ENCODE results near the gene PIM3. TPM values are rescaled to one million over a fixed set of nuclear protein-coding genes. Genes with fewer than 3 reads are reported as not detected.
"Not testable (repeated sequence)": the region's sequence is repeated elsewhere in the genome, so short reads cannot be mapped to it uniquely, and the experiment has no call there.

PIM3 gene
- total and polyA plus RNA-seq, 9 donors: 13.6 to 21.6 (median 15.6) TPM

GRCh38 chr22:49976439-49977175 is 16.0 kb downstream of the PIM3 start:
- Histone ChIP-seq H3K27me3 (ENCODE audit: control insufficient read depth, insufficient read depth, low read length) (peaks cover 16% of the 10 kb centered on the region), H3K27ac (ENCODE audit: low read length) (no peak overlapping the region), H3K9me3 (replicated peaks; ENCODE audit: control insufficient read depth, low read depth, low read length) (peaks cover 4% of the 10 kb centered on the region), H3K36me3 (ENCODE audit: control insufficient read depth, insufficient read depth, low read length) (no peaks in the 10 kb centered on the region), H3K4me1 (ENCODE audit: control insufficient read depth, insufficient read depth, low read length) (peaks cover 2% of the 10 kb centered on the region), H3K4me3 (ENCODE audit: low read length) (no peak overlapping the region)
- no peak for DNase-seq
- WGBS (ENCODE audit: insufficient coverage): 32% methylated on average over 8 of the region's 15 CpGs

GRCh38 chr22:49977578-49977977 is 17.0 kb downstream of the PIM3 start:
- peaks cover 4% of the 10 kb centered on the region for H3K9me3 ChIP-seq (replicated peaks; ENCODE audit: control insufficient read depth, low read depth, low read length)
- no peaks in the 10 kb centered on the region for H3K4me1 ChIP-seq (ENCODE audit: control insufficient read depth, insufficient read depth, low read length)
- H3K4me3 ChIP-seq (ENCODE audit: low read length): no peak overlapping the region
- WGBS (ENCODE audit: insufficient coverage): 75% methylated on average over 5 of the region's 14 CpGs
- no peak for DNase-seq
- H3K27me3 ChIP-seq (ENCODE audit: control insufficient read depth, insufficient read depth, low read length): peaks cover 9% of the 10 kb centered on the region
- H3K36me3 ChIP-seq (ENCODE audit: control insufficient read depth, insufficient read depth, low read length): no peaks in the 10 kb centered on the region
- H3K27ac ChIP-seq (ENCODE audit: low read length): no peak overlapping the region

GRCh38 chr22:49979587-49980264 is 19.2 kb downstream of the PIM3 start:
- H3K4me1 ChIP-seq (ENCODE audit: control insufficient read depth, insufficient read depth, low read length): no peaks in the 10 kb centered on the region
- H3K27ac ChIP-seq (ENCODE audit: low read length): no peak overlapping the region
- no peak for DNase-seq
- H3K4me3 ChIP-seq (ENCODE audit: low read length): no peak overlapping the region
- no CpG with 5 or more reads among the region's 7 CpGs for WGBS (ENCODE audit: insufficient coverage)
- peaks cover 26% of the 10 kb centered on the region for H3K27me3 ChIP-seq (ENCODE audit: control insufficient read depth, insufficient read depth, low read length)
- peaks cover 4% of the 10 kb centered on the region for H3K9me3 ChIP-seq (replicated peaks; ENCODE audit: control insufficient read depth, low read depth, low read length)
- H3K36me3 ChIP-seq (ENCODE audit: control insufficient read depth, insufficient read depth, low read length): no peaks in the 10 kb centered on the region

GRCh38 chr22:49981799-49982198 is 21.2 kb downstream of the PIM3 start:
- Histone ChIP-seq H3K27me3 (ENCODE audit: control insufficient read depth, insufficient read depth, low read length) (peaks cover 29% of the 10 kb centered on the region), H3K9me3 (replicated peaks; ENCODE audit: control insufficient read depth, low read depth, low read length) (peaks cover 14% of the 10 kb centered on the region)
- H3K4me1 ChIP-seq (ENCODE audit: control insufficient read depth, insufficient read depth, low read length); H3K36me3 ChIP-seq (ENCODE audit: control insufficient read depth, insufficient read depth, low read length); H3K4me3 ChIP-seq (ENCODE audit: low read length); H3K27ac ChIP-seq (ENCODE audit: low read length); DNase-seq: not testable (repeated sequence)
- 92% methylated on average over 2 of the region's 7 CpGs for WGBS (ENCODE audit: insufficient coverage)

GRCh38 chr22:49983148-49984042 is 22.8 kb downstream of the PIM3 start:
- Histone ChIP-seq H3K27ac (ENCODE audit: low read length) (no peak overlapping the region), H3K4me1 (ENCODE audit: control insufficient read depth, insufficient read depth, low read length) (no peaks in the 10 kb centered on the region), H3K27me3 (ENCODE audit: control insufficient read depth, insufficient read depth, low read length) (peaks cover 29% of the 10 kb centered on the region), H3K36me3 (ENCODE audit: control insufficient read depth, insufficient read depth, low read length) (no peaks in the 10 kb centered on the region), H3K4me3 (ENCODE audit: low read length) (no peak overlapping the region), H3K9me3 (replicated peaks; ENCODE audit: control insufficient read depth, low read depth, low read length) (peaks cover 14% of the 10 kb centered on the region)
- WGBS (ENCODE audit: insufficient coverage): 4% methylated on average over 83 of the region's 90 CpGs
- no peak for DNase-seq

GRCh38 chr22:49986325-49986724 is 25.8 kb downstream of the PIM3 start:
- no peak overlapping the region for H3K27ac ChIP-seq (ENCODE audit: low read length)
- whole genome bisulfite sequencing (ENCODE audit: insufficient coverage): no CpG with 5 or more reads among the region's 2 CpGs

GRCh38 chr22:49989826-49990225 is 29.3 kb downstream of the PIM3 start:
- H3K27ac ChIP-seq (ENCODE audit: low read length); H3K4me3 ChIP-seq (ENCODE audit: low read length); H3K27me3 ChIP-seq (ENCODE audit: control insufficient read depth, insufficient read depth, low read length); DNase-seq; H3K4me1 ChIP-seq (ENCODE audit: control insufficient read depth, insufficient read depth, low read length); H3K36me3 ChIP-seq (ENCODE audit: control insufficient read depth, insufficient read depth, low read length): not testable (repeated sequence)
- peaks cover 17% of the 10 kb centered on the region for H3K9me3 ChIP-seq (replicated peaks; ENCODE audit: control insufficient read depth, low read depth, low read length)
- WGBS (ENCODE audit: insufficient coverage): 83% methylated on average over 16 of the region's 24 CpGs

More at GRCh38 chr22:49986325-49986724, 25.8 kb downstream of the PIM3 start:
- no peaks in the 10 kb centered on the region for H3K36me3 ChIP-seq (ENCODE audit: control insufficient read depth, insufficient read depth, low read length)
- H3K4me1 ChIP-seq (ENCODE audit: control insufficient read depth, insufficient read depth, low read length): no peaks in the 10 kb centered on the region
- H3K27me3 ChIP-seq (ENCODE audit: control insufficient read depth, insufficient read depth, low read length): peaks cover 29% of the 10 kb centered on the region
- DNase-seq: no peak
- H3K4me3 ChIP-seq (ENCODE audit: low read length): no peak overlapping the region
- peaks cover 16% of the 10 kb centered on the region for H3K9me3 ChIP-seq (replicated peaks; ENCODE audit: control insufficient read depth, low read depth, low read length)

GRCh38 chr22:49991167-49991566 is 30.6 kb downstream of the PIM3 start:
- Histone ChIP-seq H3K4me3 (ENCODE audit: low read length) (no peak overlapping the region), H3K27me3 (ENCODE audit: control insufficient read depth, insufficient read depth, low read length) (peaks cover 4% of the 10 kb centered on the region), H3K4me1 (ENCODE audit: control insufficient read depth, insufficient read depth, low read length) (peaks cover 2% of the 10 kb centered on the region), H3K27ac (ENCODE audit: low read length) (no peak overlapping the region), H3K9me3 (replicated peaks; ENCODE audit: control insufficient read depth, low read depth, low read length) (peaks cover 11% of the 10 kb centered on the region), H3K36me3 (ENCODE audit: control insufficient read depth, insufficient read depth, low read length) (no peaks in the 10 kb centered on the region)
- DNase-seq: no peak
- WGBS (ENCODE audit: insufficient coverage): no CpG with 5 or more reads among the region's 6 CpGs

- no peaks in the 10 kb centered on the region for H3K36me3 ChIP-seq (ENCODE audit: control insufficient read depth, insufficient read depth, low read length)
- H3K4me1 ChIP-seq (ENCODE audit: control insufficient read depth, insufficient read depth, low read length): peaks cover 2% of the 10 kb centered on the region
- peaks cover 4% of the 10 kb centered on the region for H3K27me3 ChIP-seq (ENCODE audit: control insufficient read depth, insufficient read depth, low read length)
- H3K9me3 ChIP-seq (replicated peaks; ENCODE audit: control insufficient read depth, low read depth, low read length): peaks cover 7% of the 10 kb centered on the region
- H3K27ac ChIP-seq (ENCODE audit: low read length): no peak overlapping the region
- H3K4me3 ChIP-seq (ENCODE audit: low read length): no peak overlapping the region
- WGBS (ENCODE audit: insufficient coverage): 81% methylated on average over 4 of the region's 7 CpGs
- no peak for DNase-seq
Observed at GRCh38 chr22:49991907-49992533, 31.4 kb downstream of the PIM3 start.
